Measurements from ENCODE around the gene TBC1D20.
"Not testable (repeated sequence)": the region's sequence is repeated elsewhere in the genome, so short reads cannot be mapped to it uniquely, and the experiment has no call there.

Gene TBC1D20

GRCh38 chr20:475463-476357 is 13.4 kb upstream of the TBC1D20 start:
- DNase-seq, result no peak

DNA sequence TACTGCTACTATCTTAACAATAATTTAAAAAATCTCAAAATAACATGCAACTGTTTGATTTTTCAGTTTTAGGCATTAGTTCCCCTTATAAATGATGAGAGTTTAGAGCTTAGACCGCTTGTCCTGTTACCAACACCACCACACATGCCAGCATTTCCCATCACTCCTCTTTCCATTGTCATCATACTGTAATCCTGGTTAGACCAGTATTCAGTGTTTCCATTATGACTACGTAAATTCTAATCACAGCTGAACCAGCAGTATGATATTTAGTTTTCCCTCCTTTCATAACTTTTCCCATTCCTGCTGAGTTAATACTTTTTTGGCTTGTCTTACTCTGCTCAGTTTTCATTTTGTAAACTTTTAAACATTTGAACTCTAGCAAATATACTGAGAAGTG is 12.2 kb upstream of the TBC1D20 start:
- no peak for DNase-seq

- DNase-seq, result no peak
Measured at GRCh38 chr20:472889-473292, 10.6 kb upstream of the TBC1D20 start.

DNA sequence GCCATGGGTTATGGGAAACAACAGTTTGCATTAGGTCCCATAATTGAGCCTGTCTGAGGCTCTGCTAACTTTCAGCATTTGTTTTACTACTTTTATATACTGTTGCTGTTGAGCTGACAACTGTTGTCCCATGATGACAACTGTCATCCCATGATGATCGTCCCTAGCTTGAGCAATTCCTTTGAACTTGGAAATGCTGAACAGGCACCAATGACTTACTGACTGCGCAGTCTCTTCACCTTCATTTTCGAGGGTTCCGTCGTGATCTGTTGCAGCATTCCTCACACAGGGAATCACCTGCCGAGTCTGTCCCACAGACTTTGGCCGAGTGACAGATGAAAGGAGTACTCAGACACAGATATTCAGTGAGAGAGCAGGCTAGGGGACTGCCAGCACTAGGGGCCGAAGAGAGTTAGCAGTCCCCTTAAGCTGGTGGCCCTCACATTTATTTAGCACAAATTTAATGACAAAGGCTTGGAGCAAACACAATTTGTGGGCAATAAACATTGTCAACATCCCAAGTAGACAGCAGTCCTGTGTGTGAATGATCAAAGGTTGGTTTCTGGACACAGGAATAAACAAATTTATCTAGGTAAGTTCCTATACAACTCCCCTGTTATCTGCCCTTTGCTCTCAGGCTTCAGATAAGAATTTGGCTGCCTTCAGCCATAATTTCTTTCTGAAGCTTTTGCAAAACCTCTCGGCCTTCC is 10.0 kb upstream of the TBC1D20 start:
- DNase-seq, result no peak

DNA sequence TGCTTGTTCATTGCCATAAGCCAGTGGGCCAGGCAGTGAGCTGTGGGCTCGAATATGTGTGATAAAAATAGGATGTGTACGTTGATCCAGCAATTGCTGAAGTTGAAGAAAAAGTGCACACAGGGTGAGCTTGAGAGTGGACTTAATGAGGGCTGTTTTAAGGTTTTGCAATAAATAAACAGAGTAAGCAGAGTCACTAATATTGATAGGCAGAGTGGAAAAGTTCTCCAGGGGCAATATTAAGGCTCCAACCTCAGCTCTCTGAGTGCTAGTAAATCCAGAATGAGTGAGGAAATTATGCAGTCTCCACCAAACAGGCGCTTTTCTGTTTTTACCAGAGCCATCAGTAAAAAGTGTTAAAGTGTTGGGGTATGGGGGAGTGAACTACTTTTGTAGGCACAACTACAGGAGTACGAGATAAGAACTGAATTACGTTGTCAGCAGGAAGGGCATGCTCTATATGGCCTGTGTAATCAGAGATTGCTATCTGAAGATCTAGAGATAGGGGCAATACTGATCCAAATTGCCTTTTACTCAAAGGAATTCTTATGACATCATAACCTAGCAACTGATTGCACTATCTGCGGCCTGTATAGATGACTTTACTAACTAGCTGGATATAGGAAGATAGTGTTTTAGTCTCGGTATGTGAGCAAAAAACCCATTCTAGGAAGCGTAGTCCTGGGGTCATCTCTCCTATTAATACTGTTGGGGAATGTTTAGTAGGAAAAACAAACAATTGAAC is 7.6 kb upstream of the TBC1D20 start:
- DNase-seq, result no peak

DNA sequence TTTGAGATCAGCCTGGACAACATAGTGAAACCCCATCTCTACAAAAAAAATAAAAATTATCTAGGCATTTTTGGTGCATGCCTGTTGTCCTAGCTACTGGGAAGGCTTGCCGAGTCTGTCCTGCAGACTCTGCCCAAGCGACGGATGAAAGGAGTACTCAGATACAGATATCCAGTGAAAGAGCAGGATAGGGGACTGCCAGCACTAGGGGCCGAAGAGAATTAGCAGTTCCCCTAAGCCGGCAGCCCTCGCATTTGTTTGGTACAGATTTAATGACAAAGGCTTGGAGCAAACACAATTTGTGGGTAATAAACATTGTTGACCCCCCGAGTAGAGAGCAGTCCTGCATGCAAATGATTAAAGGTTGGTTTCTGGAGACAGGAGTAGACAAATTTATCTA is 5.4 kb upstream of the TBC1D20 start:
- DNase-seq, result no peak

DNA sequence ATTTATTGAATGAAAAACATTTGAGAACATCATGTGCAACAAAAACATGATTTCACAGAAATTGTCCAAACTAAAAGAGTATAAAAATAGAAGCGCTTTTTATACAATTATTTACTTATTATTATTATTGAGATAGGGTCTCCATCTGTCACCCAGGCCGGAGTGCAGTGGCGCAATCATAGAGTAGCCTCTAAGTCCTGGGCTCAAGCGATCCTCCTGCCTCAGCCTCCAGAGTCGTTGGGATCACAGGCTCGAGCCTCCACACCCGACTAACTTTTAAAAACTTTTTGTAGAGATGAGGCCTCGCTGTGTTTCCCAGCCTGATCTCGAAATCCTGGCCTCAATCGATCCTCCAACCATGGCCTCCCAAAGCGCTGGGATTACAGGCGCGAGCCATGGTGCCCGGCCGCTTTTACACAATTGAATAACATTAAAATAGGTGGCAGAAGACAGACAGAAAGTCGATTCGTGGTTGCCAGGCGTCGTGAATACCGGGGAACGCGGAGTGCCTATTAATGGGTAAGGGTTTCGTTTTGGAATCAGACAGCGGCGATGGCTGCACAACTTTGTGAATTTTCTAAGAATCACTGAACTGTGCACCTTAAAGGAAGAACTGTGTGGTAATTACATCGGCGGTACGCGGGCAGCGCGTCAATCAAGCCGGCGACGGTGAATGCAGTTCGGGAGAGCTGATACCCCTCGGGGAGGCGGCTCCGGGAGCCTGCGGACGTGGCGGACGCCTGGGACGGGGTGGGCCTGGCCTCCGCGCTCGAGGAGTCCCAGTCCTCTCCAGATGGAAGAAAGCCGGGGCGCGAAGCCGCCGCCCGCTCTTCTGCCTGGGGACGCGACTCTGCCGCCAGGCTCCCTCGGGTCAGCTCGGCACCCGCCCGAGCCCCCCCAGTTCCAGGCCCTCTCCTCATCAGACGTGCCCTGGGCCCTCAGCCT is 807 bp downstream of the TBC1D20 start:
- no peak for DNase-seq

GRCh38 chr20:460707-461106 is 1.6 kb downstream of the TBC1D20 start:
- DNase-seq, result no peak

GRCh38 chr20:460180-460579 is 2.2 kb downstream of the TBC1D20 start:
- no peak for DNase-seq

- DNase-seq, result no peak
Measured at GRCh38 chr20:458776-459175, 3.6 kb downstream of the TBC1D20 start.

DNA sequence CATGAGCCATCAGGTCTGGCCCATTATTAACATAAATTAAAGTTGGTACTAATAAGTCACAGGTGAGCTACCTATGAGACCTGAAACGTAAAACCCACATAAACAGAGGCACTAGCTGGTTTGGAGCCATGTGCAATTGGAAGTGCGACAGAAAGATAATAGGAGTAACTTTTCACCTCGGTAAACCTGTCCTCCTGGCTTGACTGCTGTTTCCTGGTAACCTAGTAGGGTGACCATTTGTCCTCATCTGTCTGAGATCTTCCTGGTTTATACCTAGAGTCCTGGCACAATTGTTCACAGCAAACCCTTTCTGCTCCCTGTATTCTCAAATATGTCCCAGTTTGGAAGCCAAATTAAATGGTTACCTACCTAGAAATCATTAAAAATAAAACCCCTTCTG is 7.4 kb downstream of the TBC1D20 start:
- DNase-seq, result no peak

- DNase-seq, result not testable (repeated sequence)
Measured at GRCh38 chr20:452021-452420, 10.3 kb downstream of the TBC1D20 start.

GRCh38 chr20:445514-446336 is 16.6 kb downstream of the TBC1D20 start:
- DNase-seq, result no peak

DNA sequence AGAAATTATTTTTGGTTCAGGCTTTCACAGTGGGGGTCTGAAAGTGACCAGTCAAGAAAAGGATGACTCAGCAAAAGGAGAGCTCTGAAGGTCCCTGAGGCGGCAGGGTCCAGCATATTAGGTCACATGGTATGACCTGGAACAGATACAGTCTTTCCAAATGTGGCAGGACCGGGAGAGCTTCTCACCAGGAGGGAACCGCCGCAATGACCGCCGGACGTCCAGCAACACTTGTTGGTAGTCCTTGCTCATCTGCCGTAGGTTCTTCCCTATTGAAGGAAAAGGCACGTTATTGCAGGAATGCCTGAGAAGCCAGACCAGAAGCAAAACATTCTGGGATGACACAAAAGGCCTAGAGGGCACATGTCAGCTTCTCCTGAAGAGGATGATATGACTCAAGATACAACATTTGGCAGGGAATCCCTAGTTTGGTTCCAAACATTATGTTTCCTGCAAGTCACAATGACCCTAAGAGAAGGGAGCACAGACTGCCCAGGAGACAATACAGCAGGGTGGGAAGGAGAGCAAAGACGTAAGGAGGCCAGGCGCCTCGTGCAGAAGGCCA is 17.4 kb downstream of the TBC1D20 start:
- DNase-seq, result no peak

DNA sequence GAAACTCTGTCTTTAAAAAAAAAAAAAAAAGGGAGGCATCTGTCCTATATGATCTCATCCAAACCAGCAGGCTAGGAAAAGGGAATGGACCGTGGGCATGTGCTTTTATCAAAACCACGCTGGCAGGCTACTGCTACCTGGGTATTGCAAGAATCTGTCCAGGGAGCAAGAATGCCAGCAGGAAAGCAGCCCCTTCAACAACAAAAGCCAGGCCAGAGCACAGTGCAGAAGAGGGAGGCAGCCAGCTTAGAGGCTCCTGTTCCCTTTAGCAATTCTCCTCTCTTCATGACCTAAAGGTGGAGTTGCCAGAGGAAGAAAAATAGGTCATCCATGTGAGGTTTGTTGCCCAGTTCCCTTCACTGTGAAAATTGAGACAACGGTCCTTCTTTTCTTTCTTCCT is 18.2 kb downstream of the TBC1D20 start:
- no peak for DNase-seq

- DNase-seq, result no peak
Measured at GRCh38 chr20:443223-443775, 19.0 kb downstream of the TBC1D20 start.

GRCh38 chr20:440636-441035 is 21.7 kb downstream of the TBC1D20 start:
- DNase-seq, result no peak

DNA sequence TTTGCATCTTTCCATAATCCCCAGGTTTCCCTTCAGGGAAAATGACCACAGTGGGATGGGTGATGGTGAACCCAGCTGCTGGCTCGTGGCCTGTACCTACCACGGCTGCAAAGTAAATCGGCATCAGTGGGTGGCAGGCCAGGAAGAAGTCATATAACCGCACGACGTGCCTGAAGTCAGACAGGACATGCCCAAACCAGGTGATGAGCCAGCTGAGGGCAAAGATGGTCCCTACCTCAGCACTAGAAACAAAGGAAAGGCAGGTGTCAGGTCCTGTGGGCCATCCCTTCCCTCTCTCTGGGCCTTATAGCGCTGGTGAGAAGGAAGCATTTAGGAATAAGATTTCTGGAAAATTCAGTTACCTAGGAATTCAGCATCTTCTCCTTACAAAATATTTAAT is 22.2 kb downstream of the TBC1D20 start:
- no peak for DNase-seq

DNA sequence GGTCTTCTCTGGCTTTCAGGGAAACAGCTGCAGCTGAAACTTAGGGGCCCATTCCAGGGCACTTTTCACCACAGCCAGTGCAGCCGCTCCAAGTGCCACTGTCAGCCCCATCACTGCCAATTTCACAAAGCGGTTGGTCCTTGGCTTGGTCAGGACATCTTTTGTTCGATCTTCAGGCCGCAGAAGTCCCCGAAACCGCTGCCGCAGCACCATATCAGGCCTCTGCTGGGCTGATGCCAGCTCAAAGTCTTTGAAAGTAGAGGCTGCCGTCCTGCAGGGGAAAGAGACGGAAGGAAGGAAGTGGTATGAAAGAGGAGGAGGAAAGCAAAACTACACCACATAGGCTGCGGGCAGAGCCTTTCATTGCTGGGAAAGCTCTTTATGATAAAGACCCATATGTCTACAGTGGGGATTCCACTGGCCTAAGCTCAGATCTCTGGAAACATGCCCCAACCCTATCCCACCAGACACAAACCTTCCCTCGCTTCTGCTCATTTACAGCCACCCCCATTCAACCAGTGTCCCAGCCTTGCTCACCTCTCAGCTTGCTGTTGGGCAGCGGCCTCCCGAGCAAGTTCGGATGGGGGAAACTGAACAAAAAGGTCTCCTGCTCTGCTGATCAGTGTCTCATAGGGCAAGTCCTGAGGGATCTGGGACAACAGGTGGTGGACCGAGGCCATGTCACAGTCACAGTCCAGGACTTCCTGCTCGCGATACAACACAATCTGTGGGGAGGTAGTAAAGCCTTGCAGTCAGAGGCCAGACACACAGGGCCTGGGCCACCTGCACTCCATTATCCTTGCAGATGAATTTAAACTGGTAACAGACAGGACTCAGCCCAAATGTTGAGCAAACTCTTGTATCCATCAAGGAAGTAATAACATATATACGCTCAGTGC is 23.5 kb downstream of the TBC1D20 start:
- DNase-seq, result no peak

All from amniotic stem cell (primary cell).